DND-41 (cell line): ENCODE data around the gene OTX1.

Experiments
- ATAC-seq: fragments of 200-7000 bp; cut with Tn5 transposase; 3 replicates; pipeline ENCODE4 v1.9.1; 2021; ENCODE audit warnings: low read depth; ENCODE audit not compliant: insufficient read depth
- DNase-seq: peaks from one replicate; pipeline ENCODE4 v3.0.0-alpha.2; 2020
- H2AFZ ChIP-seq: 2 replicates; pipeline ENCODE4 v1.6.0; 2012; ENCODE audit warnings: low read depth, low read length
- H3K27ac ChIP-seq: 2 replicates; pipeline ENCODE4 v1.5.1; 2012; ENCODE audit warnings: low read length, inconsistent platforms
- H3K27me3 ChIP-seq: fragments of 200-600 bp; sonication (generic); 2 replicates; pipeline ENCODE4 v1.6.0; 2012; ENCODE audit warnings: low read length, mild to moderate bottlenecking, inconsistent platforms; ENCODE audit not compliant: insufficient read depth, poor library complexity
- H3K36me3 ChIP-seq: 2 replicates; pipeline ENCODE4 v1.5.1; 2012; ENCODE audit warnings: low read length, inconsistent platforms; ENCODE audit not compliant: insufficient read depth
- H3K4me1 ChIP-seq: 2 replicates; pipeline ENCODE4 v1.5.1; 2012; ENCODE audit warnings: mild to moderate bottlenecking, low read length; ENCODE audit not compliant: insufficient read depth
- H3K4me2 ChIP-seq: 2 replicates; pipeline ENCODE4 v1.6.0; 2012; ENCODE audit warnings: mild to moderate bottlenecking, moderate library complexity, low read length, inconsistent platforms; ENCODE audit not compliant: insufficient read depth
- H3K4me3 ChIP-seq, 2 experiments: fragments of 200-600 bp in 1 of 2; shearing (Covaris generic) in 1 of 2; 2 replicates each; pipeline ENCODE4 v1.5.1; 2012 to 2016; ENCODE audit warnings: inconsistent platforms in 2 of 2, low read length in 2 of 2, mild to moderate bottlenecking in 2 of 2, low read depth in 1 of 2, moderate library complexity in 1 of 2
- H3K79me2 ChIP-seq: 2 replicates; pipeline ENCODE4 v1.6.0; 2012; ENCODE audit warnings: low read length, inconsistent platforms; ENCODE audit not compliant: insufficient read depth
- H3K9ac ChIP-seq: 2 replicates; pipeline ENCODE4 v1.6.0; 2012; ENCODE audit warnings: low read depth, mild to moderate bottlenecking, inconsistent platforms, low read length, moderate library complexity
- H3K9me3 ChIP-seq: 2 replicates; pipeline ENCODE4 v1.5.1; 2012; ENCODE audit warnings: low read length, moderate library complexity, mild to moderate bottlenecking, inconsistent platforms; ENCODE audit not compliant: insufficient read depth, severe bottlenecking
- H4K20me1 ChIP-seq: 2 replicates; pipeline ENCODE4 v1.6.0; 2012; ENCODE audit warnings: low read length; ENCODE audit not compliant: insufficient read depth
- EZH2 ChIP-seq: IDR thresholded peaks from 3 replicates; pipeline ENCODE4 v1.6.1; 2012; ENCODE audit warnings: borderline replicate concordance, low read depth, mild to moderate bottlenecking, moderate library complexity, low read length, inconsistent platforms; ENCODE audit not compliant: severe bottlenecking
- TF ChIP-seq, protein P1 (sequence below): IDR thresholded peaks from 2 replicates; pipeline ENCODE4 v1.5.1; 2012; ENCODE audit warnings: borderline replicate concordance, low read length, moderate library complexity, mild to moderate bottlenecking; ENCODE audit not compliant: poor library complexity, severe bottlenecking; ENCODE audit errors: extremely low read depth

Gene OTX1

DNA sequence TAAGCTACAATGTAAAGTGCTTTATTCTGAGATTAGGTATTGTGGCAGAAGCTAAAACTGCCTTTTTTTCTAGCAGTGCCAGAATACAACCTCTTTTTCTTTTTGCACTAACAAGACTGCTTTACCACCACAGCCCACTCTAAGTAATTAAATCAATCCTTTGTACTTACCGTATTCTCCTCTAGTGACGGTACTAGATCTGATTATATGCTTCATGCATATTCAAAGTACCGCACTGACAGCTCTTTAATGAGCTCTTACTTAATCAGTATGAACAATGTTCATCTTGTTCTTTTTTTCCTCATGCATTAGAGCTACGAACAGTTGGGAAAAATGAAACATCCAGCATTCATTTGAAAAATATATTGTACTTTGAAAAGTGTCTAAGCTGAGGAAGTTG lies 16.1 kb upstream of the OTX1 start:
- Histone ChIP-seq H3K4me1 (no peaks in the 10 kb centered on the region), H3K36me3 (no peaks in the 10 kb centered on the region; the same call in 1 of the 2 replicates), H3K79me2 (no peaks in the 10 kb centered on the region), H3K4me2 (no peak overlapping the region), H3K9me3 (no peaks in the 10 kb centered on the region), H4K20me1 (no peaks in the 10 kb centered on the region), H3K9ac (no peak overlapping the region), H3K4me3 (no peak overlapping the region), H3K27me3 (no peaks in the 10 kb centered on the region), H3K27ac (no peak overlapping the region), H2AFZ (no peak overlapping the region)
- DNase-seq = no peak
- TF ChIP-seq, protein P1, sequence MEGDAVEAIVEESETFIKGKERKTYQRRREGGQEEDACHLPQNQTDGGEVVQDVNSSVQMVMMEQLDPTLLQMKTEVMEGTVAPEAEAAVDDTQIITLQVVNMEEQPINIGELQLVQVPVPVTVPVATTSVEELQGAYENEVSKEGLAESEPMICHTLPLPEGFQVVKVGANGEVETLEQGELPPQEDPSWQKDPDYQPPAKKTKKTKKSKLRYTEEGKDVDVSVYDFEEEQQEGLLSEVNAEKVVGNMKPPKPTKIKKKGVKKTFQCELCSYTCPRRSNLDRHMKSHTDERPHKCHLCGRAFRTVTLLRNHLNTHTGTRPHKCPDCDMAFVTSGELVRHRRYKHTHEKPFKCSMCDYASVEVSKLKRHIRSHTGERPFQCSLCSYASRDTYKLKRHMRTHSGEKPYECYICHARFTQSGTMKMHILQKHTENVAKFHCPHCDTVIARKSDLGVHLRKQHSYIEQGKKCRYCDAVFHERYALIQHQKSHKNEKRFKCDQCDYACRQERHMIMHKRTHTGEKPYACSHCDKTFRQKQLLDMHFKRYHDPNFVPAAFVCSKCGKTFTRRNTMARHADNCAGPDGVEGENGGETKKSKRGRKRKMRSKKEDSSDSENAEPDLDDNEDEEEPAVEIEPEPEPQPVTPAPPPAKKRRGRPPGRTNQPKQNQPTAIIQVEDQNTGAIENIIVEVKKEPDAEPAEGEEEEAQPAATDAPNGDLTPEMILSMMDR = no peak
- TF ChIP-seq EZH2 = no peak
- no peak for ATAC-seq

DNA sequence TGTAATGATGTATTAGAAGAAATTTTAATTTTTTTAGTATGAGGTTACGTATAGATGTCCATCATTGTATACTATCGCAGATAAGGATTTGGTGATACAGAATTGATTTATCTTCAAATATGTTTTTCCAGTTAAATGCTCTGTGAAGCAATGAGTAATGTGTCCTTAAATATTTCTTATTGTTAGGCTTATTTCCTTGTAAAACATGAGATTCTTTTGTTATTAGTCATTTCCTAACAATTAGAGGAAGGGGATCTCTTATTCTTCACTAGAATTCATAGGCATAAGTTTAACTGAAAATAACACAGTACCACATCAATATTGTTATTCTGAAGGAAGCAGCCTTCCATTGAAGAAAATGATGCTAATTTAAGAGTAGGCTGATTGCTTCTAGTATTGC lies 15.5 kb upstream of the OTX1 start:
- Histone ChIP-seq H3K4me2 (no peak overlapping the region), H4K20me1 (no peaks in the 10 kb centered on the region), H3K4me1 (no peaks in the 10 kb centered on the region), H3K27ac (no peak overlapping the region), H3K36me3 (no peaks in the 10 kb centered on the region; the same call in 1 of the 2 replicates), H3K79me2 (no peaks in the 10 kb centered on the region), H2AFZ (no peak overlapping the region), H3K9me3 (no peaks in the 10 kb centered on the region), H3K9ac (no peak overlapping the region), H3K27me3 (no peaks in the 10 kb centered on the region), H3K4me3 (no peak overlapping the region)
- ATAC-seq = no peak
- no peak for TF ChIP-seq EZH2
- TF ChIP-seq, protein P1 = no peak
- DNase-seq = no peak

DNA sequence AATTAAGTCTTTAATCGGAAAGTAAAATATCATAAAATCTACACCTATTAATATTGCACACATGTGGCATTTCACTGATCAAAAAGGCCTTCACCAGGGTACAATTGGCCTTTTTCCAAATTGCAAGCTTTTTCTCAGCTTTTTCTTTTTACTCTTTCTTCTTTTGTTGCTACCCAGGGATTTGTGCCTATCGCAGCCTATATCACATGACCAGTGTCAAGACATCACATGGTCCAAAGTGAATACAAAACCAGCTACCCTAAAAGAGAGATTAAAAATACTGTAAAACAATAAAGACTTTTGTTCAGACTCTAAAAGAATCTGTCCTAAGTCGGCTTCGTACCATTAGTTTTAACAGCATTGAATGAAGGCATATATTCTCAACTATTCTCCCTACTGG lies 15.0 kb upstream of the OTX1 start:
- ATAC-seq = no peak
- DNase-seq = no peak

More for the DNA sequence above, 15.0 kb upstream of the OTX1 start:
- H3K4me1 ChIP-seq = no peaks in the 10 kb centered on the region
- H2AFZ ChIP-seq = no peak overlapping the region
- no peaks in the 10 kb centered on the region for H3K27me3 ChIP-seq
- no peak overlapping the region for H3K4me3 ChIP-seq
- TF ChIP-seq, protein P1 = no peak
- no peak for TF ChIP-seq EZH2
- H3K4me2 ChIP-seq = no peak overlapping the region
- H4K20me1 ChIP-seq = no peaks in the 10 kb centered on the region
- H3K36me3 ChIP-seq = no peaks in the 10 kb centered on the region; the same call in 1 of the 2 replicates
- no peaks in the 10 kb centered on the region for H3K9me3 ChIP-seq
- no peak overlapping the region for H3K27ac ChIP-seq
- no peak overlapping the region for H3K9ac ChIP-seq
- no peaks in the 10 kb centered on the region for H3K79me2 ChIP-seq
